ENCODE measurements around the gene RNF31. TPM values are rescaled to one million over a fixed set of nuclear protein-coding genes. Genes with fewer than 3 reads are reported as not detected.

The RNF31 gene
- total and polyA plus RNA-seq, 2 donors (not counting 1 experiment from before 2014, with no cell fraction given), result 69.8 to 103 TPM

DNA sequence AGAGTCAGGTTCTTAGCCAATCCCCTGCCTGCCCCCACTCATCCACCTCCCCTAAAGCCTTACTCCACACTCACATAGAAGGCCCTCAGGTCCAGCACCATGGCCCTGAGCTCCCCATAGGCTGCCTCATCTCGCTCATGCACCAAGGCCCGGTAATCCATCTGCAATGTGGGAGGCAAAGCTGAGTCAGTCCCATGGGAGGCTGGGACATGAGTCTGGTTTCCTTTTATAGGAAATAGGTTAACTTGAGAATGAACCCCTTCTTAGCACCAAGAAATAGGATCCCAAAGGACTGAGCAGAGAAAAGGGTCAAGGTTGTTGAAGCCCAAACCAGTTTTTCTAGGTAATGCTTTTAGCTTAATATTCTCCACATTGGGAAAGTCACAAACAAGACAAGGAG is 3.8 kb upstream of the RNF31 start:
- H2AFZ ChIP-seq (ENCODE audit: insufficient read depth, low read depth, low read length, poor library complexity, severe bottlenecking), result no peak overlapping the region
- H3K27ac ChIP-seq (ENCODE audit: low read length in 2 of 2), result no peak overlapping the region
- peak overlapping the region; percentile 66 for H3K4me3 Mint-ChIP-seq
- CTCF ChIA-PET, result interaction anchor here (1.4 to 6.2 kb wide), 3 partner anchors 17 to 33 kb away, joined by 6 to 62 read pairs (median 8); partner anchors contain the start of genes DCAF11, IRF9 and NRL
- TF ChIP-seq, protein P1, sequence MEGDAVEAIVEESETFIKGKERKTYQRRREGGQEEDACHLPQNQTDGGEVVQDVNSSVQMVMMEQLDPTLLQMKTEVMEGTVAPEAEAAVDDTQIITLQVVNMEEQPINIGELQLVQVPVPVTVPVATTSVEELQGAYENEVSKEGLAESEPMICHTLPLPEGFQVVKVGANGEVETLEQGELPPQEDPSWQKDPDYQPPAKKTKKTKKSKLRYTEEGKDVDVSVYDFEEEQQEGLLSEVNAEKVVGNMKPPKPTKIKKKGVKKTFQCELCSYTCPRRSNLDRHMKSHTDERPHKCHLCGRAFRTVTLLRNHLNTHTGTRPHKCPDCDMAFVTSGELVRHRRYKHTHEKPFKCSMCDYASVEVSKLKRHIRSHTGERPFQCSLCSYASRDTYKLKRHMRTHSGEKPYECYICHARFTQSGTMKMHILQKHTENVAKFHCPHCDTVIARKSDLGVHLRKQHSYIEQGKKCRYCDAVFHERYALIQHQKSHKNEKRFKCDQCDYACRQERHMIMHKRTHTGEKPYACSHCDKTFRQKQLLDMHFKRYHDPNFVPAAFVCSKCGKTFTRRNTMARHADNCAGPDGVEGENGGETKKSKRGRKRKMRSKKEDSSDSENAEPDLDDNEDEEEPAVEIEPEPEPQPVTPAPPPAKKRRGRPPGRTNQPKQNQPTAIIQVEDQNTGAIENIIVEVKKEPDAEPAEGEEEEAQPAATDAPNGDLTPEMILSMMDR (IDR thresholded peaks at IDR 0.05), result no peak
- TF ChIP-seq EZH2 (IDR thresholded peaks at IDR 0.05; ENCODE audit: borderline replicate concordance, insufficient read depth, low read depth, low read length, poor library complexity, severe bottlenecking), result no peak
- DNase-seq (no peak), ATAC-seq (ENCODE audit: low read depth) (no peak)
- H3K27me3 Mint-ChIP-seq, result no peaks in the 10 kb centered on the region
- H3K36me3 ChIP-seq (replicated peaks in 1 of 2; ENCODE audit: control extremely low read depth in 1 of 2, control insufficient read depth in 1 of 2, extremely low read depth in 1 of 2, insufficient read depth in 2 of 2, low read length in 1 of 2), result peaks cover 0 to 39% of the 10 kb centered on the region in 2 experiments
- H3K27me3 ChIP-seq (replicated peaks in 1 of 4; ENCODE audit: control extremely low read depth in 1 of 4, control insufficient read depth in 3 of 4, insufficient read depth in 4 of 4, low read length in 3 of 4), result no peaks in the 10 kb centered on the region
- H3K9ac ChIP-seq (ENCODE audit: low read length), result no peak overlapping the region
- peaks cover 64% of the 10 kb centered on the region for H3K4me1 Mint-ChIP-seq
- H3K4me2 ChIP-seq (replicated peaks; ENCODE audit: low read depth, low read length, poor library complexity, severe bottlenecking), result no peak overlapping the region
- WGBS (ENCODE audit: insufficient coverage), result no CpG with 5 or more reads among the region's 2 CpGs
- H3K4me3 ChIP-seq (ENCODE audit: control extremely low read depth in 1 of 5, extremely low read depth in 1 of 5, insufficient read depth in 1 of 5, low read depth in 2 of 5, low read length in 4 of 5), result no peak overlapping the region
- H3K79me2 ChIP-seq (ENCODE audit: control insufficient read depth, insufficient read depth, low read length), result peaks cover 69% of the 10 kb centered on the region
- H3K9me3 ChIP-seq (ENCODE audit: control extremely low read depth in 1 of 3, control insufficient read depth in 2 of 3, insufficient read depth in 1 of 3, low read length in 2 of 3), result no peaks in the 10 kb centered on the region
- intact Hi-C loops (cut with micrococcal nuclease), result loop anchor here (5.0 to 10.0 kb wide), 3 partner anchors 131 to 1049 kb away; partner anchors contain the start of genes ACIN1, C14orf119, NFATC4 and RABGGTA
- H3K27ac Mint-ChIP-seq, result peak overlapping the region; percentile 37
- H3K9me3 Mint-ChIP-seq (ENCODE audit: insufficient read depth), result no peaks in the 10 kb centered on the region
- peaks cover 24% of the 10 kb centered on the region for H4K20me1 ChIP-seq (ENCODE audit: control insufficient read depth, insufficient read depth, low read length, poor library complexity, severe bottlenecking)
- peaks cover 28 to 45% of the 10 kb centered on the region in 2 donors for H3K4me1 ChIP-seq (ENCODE audit: control insufficient read depth in 2 of 2, insufficient read depth in 2 of 2, low read length in 2 of 2)
- POLR2A ChIA-PET, result interaction anchor here (0.5 kb wide), 1 partner anchor 72 kb away, joined by 7 read pairs; no protein-coding TSS in a partner anchor

- Histone ChIP-seq H3K36me3 (replicated peaks in 1 of 2; ENCODE audit: control extremely low read depth in 1 of 2, control insufficient read depth in 1 of 2, extremely low read depth in 1 of 2, insufficient read depth in 2 of 2, low read length in 1 of 2) (peaks cover 0 to 36% of the 10 kb centered on the region in 2 experiments), H3K9ac (ENCODE audit: low read length) (no peak overlapping the region), H3K79me2 (ENCODE audit: control insufficient read depth, insufficient read depth, low read length) (peaks cover 69% of the 10 kb centered on the region), H3K4me1 (ENCODE audit: control insufficient read depth in 2 of 2, insufficient read depth in 2 of 2, low read length in 2 of 2) (peaks cover 30 to 48% of the 10 kb centered on the region in 2 donors), H3K27ac (ENCODE audit: low read length in 2 of 2) (peak overlapping the region in 1 of 2 donors; percentile 13), H2AFZ (ENCODE audit: insufficient read depth, low read depth, low read length, poor library complexity, severe bottlenecking) (no peak overlapping the region), H4K20me1 (ENCODE audit: control insufficient read depth, insufficient read depth, low read length, poor library complexity, severe bottlenecking) (peaks cover 28% of the 10 kb centered on the region), H3K27me3 (replicated peaks in 1 of 4; ENCODE audit: control extremely low read depth in 1 of 4, control insufficient read depth in 3 of 4, insufficient read depth in 4 of 4, low read length in 3 of 4) (no peaks in the 10 kb centered on the region), H3K4me3 (ENCODE audit: control extremely low read depth in 1 of 5, extremely low read depth in 1 of 5, insufficient read depth in 1 of 5, low read depth in 2 of 5, low read length in 4 of 5) (no peak overlapping the region), H3K4me2 (replicated peaks; ENCODE audit: low read depth, low read length, poor library complexity, severe bottlenecking) (no peak overlapping the region), H3K9me3 (ENCODE audit: control extremely low read depth in 1 of 3, control insufficient read depth in 2 of 3, insufficient read depth in 1 of 3, low read length in 2 of 3) (no peaks in the 10 kb centered on the region)
- POLR2A ChIA-PET, result no interaction called here
- no CpG with 5 or more reads among the region's 1 CpG for WGBS (ENCODE audit: insufficient coverage)
- H3K4me1 Mint-ChIP-seq, result peaks cover 64% of the 10 kb centered on the region
- H3K4me3 Mint-ChIP-seq, result peak overlapping the region; percentile 41
- DNase-seq (no peak), ATAC-seq (ENCODE audit: low read depth) (no peak)
- no peak overlapping the region for H3K27ac Mint-ChIP-seq
- intact Hi-C loops (cut with micrococcal nuclease), result loop anchor here (5.0 to 10.0 kb wide), 3 partner anchors 130 to 1050 kb away; partner anchors contain the start of genes ACIN1, C14orf119, NFATC4 and RABGGTA
- no peak for TF ChIP-seq EZH2 (IDR thresholded peaks at IDR 0.05; ENCODE audit: borderline replicate concordance, insufficient read depth, low read depth, low read length, poor library complexity, severe bottlenecking)
- TF ChIP-seq, protein P1 (IDR thresholded peaks at IDR 0.05), result no peak
- no peaks in the 10 kb centered on the region for H3K9me3 Mint-ChIP-seq (ENCODE audit: insufficient read depth)
- H3K27me3 Mint-ChIP-seq, result no peaks in the 10 kb centered on the region
- CTCF ChIA-PET, result interaction anchor here (1.4 to 6.2 kb wide), 3 partner anchors 16 to 34 kb away, joined by 6 to 62 read pairs (median 8); partner anchors contain the start of genes DCAF11, IRF9 and NRL
Observed at GRCh38 chr14:24144451-24144850, 2.8 kb upstream of the RNF31 start.
